ENCODE results near the gene KCNG2. TPM values are rescaled to one million over a fixed set of nuclear protein-coding genes. Genes with fewer than 3 reads are reported as not detected.

Gene KCNG2
- polyA plus RNA-seq, 1 donor from 2014 or later = not detected

DNA sequence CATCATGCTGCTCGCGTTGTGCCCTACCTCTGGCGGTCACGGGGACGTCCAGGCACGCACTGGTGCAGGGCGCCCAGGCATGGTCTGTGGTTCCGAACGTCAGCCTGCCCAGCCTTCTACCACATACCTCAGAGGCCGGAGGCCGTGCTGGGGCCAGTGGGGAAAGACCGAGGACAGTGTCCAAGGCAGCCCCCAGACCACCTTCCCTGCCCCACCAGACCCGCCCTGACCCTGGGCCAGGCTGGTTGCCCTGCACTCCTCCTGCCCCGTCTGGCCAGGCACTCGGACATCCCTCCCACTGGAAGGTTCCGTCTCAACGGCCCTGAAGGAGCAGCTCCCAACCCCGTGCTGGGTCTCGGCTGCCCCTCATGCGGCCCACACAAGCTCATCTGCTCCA, 120.9 kb downstream of the KCNG2 start:
- Histone ChIP-seq H3K27me3 (ENCODE audit: insufficient read depth, low read depth, low read length) (no peaks in the 10 kb centered on the region), H3K4me2 (ENCODE audit: low read length) (no peak overlapping the region), H3K4me3 (ENCODE audit: low read length) (no peak overlapping the region), H3K9me2 (ENCODE audit: insufficient read depth, low read length) (no peaks in the 10 kb centered on the region), H3K79me2 (replicated peaks; ENCODE audit: insufficient read depth, low read length) (no peaks in the 10 kb centered on the region), H3F3A (ENCODE audit: insufficient read depth, low read length, poor library complexity, severe bottlenecking) (no peaks in the 10 kb centered on the region), H3K27ac (ENCODE audit: low read length) (no peak overlapping the region), H4K20me1 (ENCODE audit: insufficient read depth) (no peaks in the 10 kb centered on the region), H3K9me3 (ENCODE audit: low read length) (peaks cover 33% of the 10 kb centered on the region), H3K9ac (ENCODE audit: low read length) (no peak overlapping the region), H2AFZ (ENCODE audit: low read depth, low read length) (no peak overlapping the region), H3K36me3 (ENCODE audit: insufficient read depth, low read length) (peaks cover 20% of the 10 kb centered on the region)
- TF ChIP-seq RAD21 (conservative IDR thresholded peaks at IDR 0.05) (no peak), MXI1 (conservative IDR thresholded peaks at IDR 0.05; ENCODE audit: poor library complexity, severe bottlenecking) (no peak), POLR2AphosphoS5 (IDR thresholded peaks at IDR 0.05) (no peak), SMC3 (conservative IDR thresholded peaks at IDR 0.05; ENCODE audit: poor library complexity) (no peak), EP300 (conservative IDR thresholded peaks at IDR 0.05; ENCODE audit: poor library complexity, severe bottlenecking) (no peak), EZH2 (IDR thresholded peaks at IDR 0.05; ENCODE audit: borderline replicate concordance, insufficient read depth, low read length, poor library complexity, severe bottlenecking) (no peak), TAF1 (IDR thresholded peaks at IDR 0.05; ENCODE audit: low read depth) (no peak)
- TF ChIP-seq, protein P1, sequence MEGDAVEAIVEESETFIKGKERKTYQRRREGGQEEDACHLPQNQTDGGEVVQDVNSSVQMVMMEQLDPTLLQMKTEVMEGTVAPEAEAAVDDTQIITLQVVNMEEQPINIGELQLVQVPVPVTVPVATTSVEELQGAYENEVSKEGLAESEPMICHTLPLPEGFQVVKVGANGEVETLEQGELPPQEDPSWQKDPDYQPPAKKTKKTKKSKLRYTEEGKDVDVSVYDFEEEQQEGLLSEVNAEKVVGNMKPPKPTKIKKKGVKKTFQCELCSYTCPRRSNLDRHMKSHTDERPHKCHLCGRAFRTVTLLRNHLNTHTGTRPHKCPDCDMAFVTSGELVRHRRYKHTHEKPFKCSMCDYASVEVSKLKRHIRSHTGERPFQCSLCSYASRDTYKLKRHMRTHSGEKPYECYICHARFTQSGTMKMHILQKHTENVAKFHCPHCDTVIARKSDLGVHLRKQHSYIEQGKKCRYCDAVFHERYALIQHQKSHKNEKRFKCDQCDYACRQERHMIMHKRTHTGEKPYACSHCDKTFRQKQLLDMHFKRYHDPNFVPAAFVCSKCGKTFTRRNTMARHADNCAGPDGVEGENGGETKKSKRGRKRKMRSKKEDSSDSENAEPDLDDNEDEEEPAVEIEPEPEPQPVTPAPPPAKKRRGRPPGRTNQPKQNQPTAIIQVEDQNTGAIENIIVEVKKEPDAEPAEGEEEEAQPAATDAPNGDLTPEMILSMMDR (IDR thresholded peaks at IDR 0.05; ENCODE audit: poor library complexity, severe bottlenecking) = no peak

DNA sequence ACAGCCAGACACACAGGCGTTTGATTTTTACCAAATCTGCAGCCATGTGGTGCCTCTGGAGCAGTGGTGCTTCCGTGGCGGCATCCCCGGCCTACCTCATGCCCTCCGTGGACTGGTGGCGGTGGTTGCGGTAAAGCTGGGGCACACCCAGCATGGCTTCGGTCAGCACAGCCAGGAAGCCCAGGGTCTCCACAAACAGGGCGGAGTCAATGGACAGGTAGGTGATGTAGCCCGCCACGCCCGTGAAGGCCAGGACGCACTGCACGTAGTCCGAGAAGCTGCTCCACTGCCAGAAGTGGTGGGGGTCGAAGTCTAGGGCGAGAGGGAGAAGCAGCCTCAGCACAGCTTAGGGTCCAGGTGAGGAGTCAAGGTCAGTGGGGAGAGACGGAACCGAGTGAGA, 121.4 kb downstream of the KCNG2 start:
- peaks cover 37% of the 10 kb centered on the region for H3K9me3 ChIP-seq (ENCODE audit: low read length)
- TF ChIP-seq POLR2AphosphoS5 (IDR thresholded peaks at IDR 0.05) (no peak), EZH2 (IDR thresholded peaks at IDR 0.05; ENCODE audit: borderline replicate concordance, insufficient read depth, low read length, poor library complexity, severe bottlenecking) (no peak), EP300 (conservative IDR thresholded peaks at IDR 0.05; ENCODE audit: poor library complexity, severe bottlenecking) (no peak), RAD21 (conservative IDR thresholded peaks at IDR 0.05) (no peak), TAF1 (IDR thresholded peaks at IDR 0.05; ENCODE audit: low read depth) (no peak), MXI1 (conservative IDR thresholded peaks at IDR 0.05; ENCODE audit: poor library complexity, severe bottlenecking) (no peak), SMC3 (conservative IDR thresholded peaks at IDR 0.05; ENCODE audit: poor library complexity) (no peak)
- TF ChIP-seq, protein P2, sequence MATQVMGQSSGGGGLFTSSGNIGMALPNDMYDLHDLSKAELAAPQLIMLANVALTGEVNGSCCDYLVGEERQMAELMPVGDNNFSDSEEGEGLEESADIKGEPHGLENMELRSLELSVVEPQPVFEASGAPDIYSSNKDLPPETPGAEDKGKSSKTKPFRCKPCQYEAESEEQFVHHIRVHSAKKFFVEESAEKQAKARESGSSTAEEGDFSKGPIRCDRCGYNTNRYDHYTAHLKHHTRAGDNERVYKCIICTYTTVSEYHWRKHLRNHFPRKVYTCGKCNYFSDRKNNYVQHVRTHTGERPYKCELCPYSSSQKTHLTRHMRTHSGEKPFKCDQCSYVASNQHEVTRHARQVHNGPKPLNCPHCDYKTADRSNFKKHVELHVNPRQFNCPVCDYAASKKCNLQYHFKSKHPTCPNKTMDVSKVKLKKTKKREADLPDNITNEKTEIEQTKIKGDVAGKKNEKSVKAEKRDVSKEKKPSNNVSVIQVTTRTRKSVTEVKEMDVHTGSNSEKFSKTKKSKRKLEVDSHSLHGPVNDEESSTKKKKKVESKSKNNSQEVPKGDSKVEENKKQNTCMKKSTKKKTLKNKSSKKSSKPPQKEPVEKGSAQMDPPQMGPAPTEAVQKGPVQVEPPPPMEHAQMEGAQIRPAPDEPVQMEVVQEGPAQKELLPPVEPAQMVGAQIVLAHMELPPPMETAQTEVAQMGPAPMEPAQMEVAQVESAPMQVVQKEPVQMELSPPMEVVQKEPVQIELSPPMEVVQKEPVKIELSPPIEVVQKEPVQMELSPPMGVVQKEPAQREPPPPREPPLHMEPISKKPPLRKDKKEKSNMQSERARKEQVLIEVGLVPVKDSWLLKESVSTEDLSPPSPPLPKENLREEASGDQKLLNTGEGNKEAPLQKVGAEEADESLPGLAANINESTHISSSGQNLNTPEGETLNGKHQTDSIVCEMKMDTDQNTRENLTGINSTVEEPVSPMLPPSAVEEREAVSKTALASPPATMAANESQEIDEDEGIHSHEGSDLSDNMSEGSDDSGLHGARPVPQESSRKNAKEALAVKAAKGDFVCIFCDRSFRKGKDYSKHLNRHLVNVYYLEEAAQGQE (IDR thresholded peaks at IDR 0.05; ENCODE audit: borderline replicate concordance) = no peak
- TF ChIP-seq, protein P1 (IDR thresholded peaks at IDR 0.05; ENCODE audit: poor library complexity, severe bottlenecking) = no peak
- H3K4me2 ChIP-seq (ENCODE audit: low read length) = no peak overlapping the region
- no peak overlapping the region for H3K27ac ChIP-seq (ENCODE audit: low read length)
- no peaks in the 10 kb centered on the region for H3K9me2 ChIP-seq (ENCODE audit: insufficient read depth, low read length)
- H4K20me1 ChIP-seq (ENCODE audit: insufficient read depth) = no peaks in the 10 kb centered on the region
- H3F3A ChIP-seq (ENCODE audit: insufficient read depth, low read length, poor library complexity, severe bottlenecking) = no peaks in the 10 kb centered on the region
- H3K36me3 ChIP-seq (ENCODE audit: insufficient read depth, low read length) = peaks cover 19% of the 10 kb centered on the region
- no peaks in the 10 kb centered on the region for H3K27me3 ChIP-seq (ENCODE audit: insufficient read depth, low read depth, low read length)
- no peak overlapping the region for H3K4me3 ChIP-seq (ENCODE audit: low read length)
- no peak overlapping the region for H2AFZ ChIP-seq (ENCODE audit: low read depth, low read length)
- no peak overlapping the region for H3K9ac ChIP-seq (ENCODE audit: low read length)
- H3K79me2 ChIP-seq (replicated peaks; ENCODE audit: insufficient read depth, low read length) = no peaks in the 10 kb centered on the region
